GM21367 (cell line): ENCODE results near the gene XYLT1.

ENCODE experiments used
- ATAC-seq: cut with Tn5 transposase; IDR thresholded peaks from one replicate; pipeline ENCODE4 v1.9.1; 2021; ENCODE audit not compliant: unreplicated experiment

Gene XYLT1

GRCh38 chr16:17160920-17161431 is 309.8 kb downstream of the XYLT1 start:
- no peak for ATAC-seq

- no peak for ATAC-seq
Observed at GRCh38 chr16:17160285-17160853, 310.4 kb downstream of the XYLT1 start.

GRCh38 chr16:17159617-17160016 is 311.1 kb downstream of the XYLT1 start:
- no peak for ATAC-seq

GRCh38 chr16:17155936-17156335 is 314.8 kb downstream of the XYLT1 start:
- ATAC-seq, result no peak

- ATAC-seq, result no peak
Observed at GRCh38 chr16:17155485-17155884, 315.3 kb downstream of the XYLT1 start.

GRCh38 chr16:17154981-17155380 is 315.8 kb downstream of the XYLT1 start:
- ATAC-seq, result no peak

- ATAC-seq, result no peak
Observed at GRCh38 chr16:17152311-17152710, 318.4 kb downstream of the XYLT1 start.

- no peak for ATAC-seq
Observed at GRCh38 chr16:17151335-17151734, 319.4 kb downstream of the XYLT1 start.

- ATAC-seq, result no peak
Observed at GRCh38 chr16:17149904-17150483, 320.8 kb downstream of the XYLT1 start.

- no peak for ATAC-seq
Observed at GRCh38 chr16:17147942-17148341, 322.8 kb downstream of the XYLT1 start.

GRCh38 chr16:17145029-17145428 is 325.7 kb downstream of the XYLT1 start:
- no peak for ATAC-seq

- ATAC-seq, result no peak
Observed at GRCh38 chr16:17144431-17144830, 326.3 kb downstream of the XYLT1 start.

GRCh38 chr16:17143546-17144419 is 327.0 kb downstream of the XYLT1 start:
- no peak for ATAC-seq

GRCh38 chr16:17138801-17139200 is 332.0 kb downstream of the XYLT1 start:
- no peak for ATAC-seq

- no peak for ATAC-seq
Observed at GRCh38 chr16:17135439-17135838, 335.3 kb downstream of the XYLT1 start.

GRCh38 chr16:17134586-17134985 is 336.2 kb downstream of the XYLT1 start:
- ATAC-seq, result no peak

- ATAC-seq, result no peak
Observed at GRCh38 chr16:17133851-17134250, 336.9 kb downstream of the XYLT1 start.

- no peak for ATAC-seq
Observed at GRCh38 chr16:17131351-17131750, 339.4 kb downstream of the XYLT1 start.

- ATAC-seq, result no peak
Observed at GRCh38 chr16:17130733-17131132, 340.0 kb downstream of the XYLT1 start.

- no peak for ATAC-seq
Observed at GRCh38 chr16:17129971-17130370, 340.8 kb downstream of the XYLT1 start.

GRCh38 chr16:17128791-17129190 is 342.0 kb downstream of the XYLT1 start:
- no peak for ATAC-seq

- ATAC-seq, result no peak
Observed at GRCh38 chr16:17126156-17126555, 344.6 kb downstream of the XYLT1 start.
